ENCODE results near the gene MADD. TPM values are rescaled to one million over a fixed set of nuclear protein-coding genes. Genes with fewer than 3 reads are reported as not detected.

The MADD gene
- total RNA-seq = 17.6 and 19.5 TPM in 2 replicates

GRCh38 chr11:47269829-47270305, at the start of gene MADD:
Gene MADD, plus strand, starts transcription at chr11:47270133.

GRCh38 chr11:47248664-47249377, 21.1 kb upstream of the MADD start, which contains the start of gene ACP2:
Gene ACP2, minus strand, starts transcription at chr11:47248814. Its CDS starts 25 bp downstream, at chr11:47248789.

GRCh38 chr11:47257517-47258316, 12.2 kb upstream of the MADD start, which contains the start of gene NR1H3:
Gene NR1H3, plus strand, starts transcription at chr11:47257996. Its CDS starts 1,221 bp downstream, at chr11:47259217.

GRCh38 chr11:47352556-47352955, 82.6 kb downstream of the MADD start, which contains the start of gene MYBPC3:
Gene MYBPC3, minus strand, starts transcription at chr11:47352702. Its CDS starts 55 bp downstream, at chr11:47352647.

GRCh38 chr11:47378010-47378835, 108.3 kb downstream of the MADD start, which contains the start of gene SPI1:
Gene SPI1, minus strand, starts transcription at chr11:47378547. Its CDS starts 194 bp downstream, at chr11:47378353.

Other genes starting within 250 kb of the MADD start
- gene ARFGAP2, start 93.3 kb upstream of the MADD start, total RNA-seq = 97.2 and 131 TPM in 2 replicates
- 34.6 and 38.9 TPM in 2 replicates for gene PACSIN3, start 83.7 kb upstream of the MADD start, total RNA-seq
- gene DDB2, start 55.2 kb upstream of the MADD start, total RNA-seq = 29.0 and 39.0 TPM in 2 replicates
- 31.0 and 35.3 TPM in 2 replicates for gene ACP2, start 21.3 kb upstream of the MADD start, total RNA-seq
- gene NR1H3, start 12.1 kb upstream of the MADD start, total RNA-seq = 10.6 and 11.1 TPM in 2 replicates
- gene MYBPC3, start 82.6 kb downstream of the MADD start, total RNA-seq = not detected in 2 replicates
- not detected in 2 replicates for gene SPI1, start 108.4 kb downstream of the MADD start, total RNA-seq
- gene SLC39A13, start 138.5 kb downstream of the MADD start, total RNA-seq = 69.6 and 83.8 TPM in 2 replicates
- 146 and 156 TPM in 2 replicates for gene PSMC3, start 156.3 kb downstream of the MADD start, total RNA-seq
- gene RAPSN, start 179.0 kb downstream of the MADD start, total RNA-seq = 0.11 TPM in 1 of 2 replicates, not detected in the other

All from articular chondrocyte of knee joint (primary cell).